Lower leg skin (tissue), 3 donors: ENCODE data around the gene ATP9A.

ENCODE experiments used
- CTCF ChIP-seq, 3 donors: fragments of 450-650 bp; IDR thresholded peaks; one replicate each; pipeline ENCODE4 v1.5.1; 2016; ENCODE audit warnings: antibody characterized with exemption in 3 of 3, mild to moderate bottlenecking in 3 of 3, moderate library complexity in 2 of 3
- POLR2A ChIP-seq, 2 donors: fragments of 450-650 bp; IDR thresholded peaks; one replicate each; pipeline ENCODE4 v1.6.1; 2016 to 2017; ENCODE audit warnings: antibody characterized with exemption in 2 of 2, mild to moderate bottlenecking in 1 of 2, moderate library complexity in 1 of 2

- TF ChIP-seq CTCF (IDR thresholded peaks at IDR 0.05) (no peak), POLR2A (IDR thresholded peaks at IDR 0.05) (no peak)
Observed at GRCh38 chr20:51650685-51651134, 117.5 kb downstream of the ATP9A start.
